GM23338 (cell line): ENCODE measurements around the gene LCOR. TPM values are rescaled to one million over a fixed set of nuclear protein-coding genes. Genes with fewer than 3 reads are reported as not detected.

Experiments used
- ATAC-seq: fragments of 200-7000 bp; cut with Tn5 transposase; 3 replicates; pipeline ENCODE4 v1.9.1; 2020
- DNase-seq: peaks from one replicate; pipeline ENCODE4 v3.0.0-alpha.2; 2015; ENCODE audit warnings: low spot score
- H2AFZ ChIP-seq: fragments of 200-600 bp; sonication (generic); 2 replicates; pipeline ENCODE4 v1.8.0; 2016; ENCODE audit warnings: antibody characterized with exemption, mild to moderate bottlenecking, moderate library complexity
- H3F3A ChIP-seq: fragments of 200-600 bp; sonication (generic); replicated peaks from 2 replicates; pipeline ENCODE4 v1.8.0; 2017; ENCODE audit warnings: antibody characterized with exemption, mixed run types, low read depth
- H3K27ac ChIP-seq: fragments of 200-600 bp; sonication (generic); 2 replicates; pipeline ENCODE4 v1.6.1; 2016; ENCODE audit warnings: low read depth
- H3K27me3 ChIP-seq: fragments of 200-600 bp; sonication (generic); 2 replicates; pipeline ENCODE4 v1.8.0; 2016; ENCODE audit warnings: mild to moderate bottlenecking, mixed run types, moderate library complexity; ENCODE audit not compliant: insufficient read depth
- H3K36me3 ChIP-seq: fragments of 200-600 bp; sonication (generic); 2 replicates; pipeline ENCODE4 v1.8.0; 2016; ENCODE audit warnings: mild to moderate bottlenecking; ENCODE audit not compliant: insufficient read depth
- H3K4me1 ChIP-seq: fragments of 200-600 bp; sonication (generic); 2 replicates; pipeline ENCODE4 v1.8.0; 2016; ENCODE audit warnings: mild to moderate bottlenecking, moderate library complexity; ENCODE audit not compliant: insufficient read depth
- H3K4me2 ChIP-seq: fragments of 200-600 bp; sonication (generic); 2 replicates; pipeline ENCODE4 v1.7.1; 2017; ENCODE audit warnings: mixed run types
- H3K4me3 ChIP-seq: fragments of 200-600 bp; sonication (generic); 2 replicates; pipeline ENCODE4 v1.6.1; 2016; ENCODE audit warnings: mixed run types
- H3K79me2 ChIP-seq: fragments of 200-600 bp; sonication (generic); replicated peaks from 2 replicates; pipeline ENCODE4 v1.8.0; 2017; ENCODE audit warnings: mild to moderate bottlenecking; ENCODE audit not compliant: insufficient read depth
- H3K9me2 ChIP-seq: fragments of 200-600 bp; sonication (generic); 2 replicates; pipeline ENCODE4 v1.8.0; 2017; ENCODE audit not compliant: insufficient read depth
- H4K20me1 ChIP-seq: fragments of 200-600 bp; sonication (generic); replicated peaks from 2 replicates; pipeline ENCODE4 v1.8.0; 2017; ENCODE audit warnings: mild to moderate bottlenecking; ENCODE audit not compliant: insufficient read depth
- H3K27ac Mint-ChIP-seq: 2 replicates; pipeline ENCODE4 v1.8.0; 2020; ENCODE audit warnings: inconsistent platforms, mild to moderate bottlenecking, moderate library complexity, mixed read lengths
- H3K27me3 Mint-ChIP-seq: 3 replicates; pipeline ENCODE4 v1.8.0; 2022; ENCODE audit warnings: low read depth, mild to moderate bottlenecking, moderate library complexity, mixed read lengths, inconsistent platforms; ENCODE audit not compliant: insufficient read depth, poor library complexity
- H3K36me3 Mint-ChIP-seq: 3 replicates; pipeline ENCODE4 v1.8.0; 2021; ENCODE audit warnings: low read depth, mild to moderate bottlenecking, inconsistent platforms, moderate library complexity, mixed read lengths
- H3K4me1 Mint-ChIP-seq: 3 replicates; pipeline ENCODE4 v1.8.0; 2020; ENCODE audit warnings: mild to moderate bottlenecking, inconsistent platforms, mixed read lengths
- H3K4me3 Mint-ChIP-seq: 3 replicates; pipeline ENCODE4 v1.8.0; 2021; ENCODE audit warnings: moderate library complexity, mild to moderate bottlenecking, inconsistent platforms, mixed read lengths
- H3K9me3 Mint-ChIP-seq: 3 replicates; pipeline ENCODE4 v1.8.0; 2020; ENCODE audit warnings: moderate library complexity, mild to moderate bottlenecking, inconsistent platforms, mixed read lengths
- ZNF331 ChIP-seq: fragments of 250-450 bp; sonication (Bioruptor Pico); IDR thresholded peaks from 2 replicates; pipeline ENCODE4 v1.5.0; 2020; ENCODE audit warnings: low read depth, mild to moderate bottlenecking, moderate library complexity
- ZNF462 ChIP-seq: fragments of 250-450 bp; sonication (Bioruptor Pico); IDR thresholded peaks from 2 replicates; pipeline ENCODE4 v1.5.0; 2020; ENCODE audit warnings: mild to moderate bottlenecking, moderate library complexity
- polyA plus RNA-seq: library from polyadenylated mRNA; unstranded; fragments of >200 nt; fragmentation: Nextera tagmentation; extraction: Ambion mirVana; gene quantifications from 2 replicates; pipeline ENCODE4 v1.2.1, GENCODE V29; 2016
- total RNA-seq: library from RNA; depleted of rRNA; stranded (reverse); fragments of >200 nt; shearing (Covaris generic); gene quantifications from 2 replicates; pipeline ENCODE4 v1.2.3, GENCODE V29; 2014

LCOR gene
- total and polyA plus RNA-seq, 2 experiments from 2014 or later: 6.9 to 14.9 TPM

DNA sequence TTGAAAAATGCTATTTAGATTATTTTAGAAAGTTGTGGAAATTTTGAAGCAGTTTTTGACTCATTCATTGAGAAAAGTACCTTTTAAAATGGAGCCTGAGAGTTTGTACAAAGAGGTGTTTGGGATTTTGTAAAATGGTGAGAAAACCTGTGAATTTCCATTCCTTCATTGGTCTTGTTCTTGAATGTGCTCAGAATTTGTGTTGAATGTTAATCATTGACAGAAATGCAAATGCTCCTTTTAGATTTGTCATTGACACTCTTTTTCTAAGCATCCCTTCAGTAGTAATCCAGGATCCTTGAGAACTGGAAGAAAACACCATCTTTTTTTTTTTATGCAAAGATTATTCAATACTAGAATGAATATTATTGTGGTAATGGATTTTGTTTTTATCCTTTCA, 74.8 kb downstream of the LCOR start:
- ATAC-seq: no peak
- peaks cover 5% of the 10 kb centered on the region; the same call in 1 of the 2 replicates for H4K20me1 ChIP-seq
- H3K27ac Mint-ChIP-seq: no peak overlapping the region

More for the DNA sequence above, 74.8 kb downstream of the LCOR start:
- peaks cover 46% of the 10 kb centered on the region for H3K4me1 Mint-ChIP-seq
- H3K27me3 Mint-ChIP-seq: peaks cover 5% of the 10 kb centered on the region
- H3K79me2 ChIP-seq: peaks cover 46% of the 10 kb centered on the region
- no peaks in the 10 kb centered on the region for H3K27me3 ChIP-seq
- H3F3A ChIP-seq: no peaks in the 10 kb centered on the region
- H3K9me2 ChIP-seq: no peaks in the 10 kb centered on the region
- no peaks in the 10 kb centered on the region for H3K9me3 Mint-ChIP-seq
- H3K4me1 ChIP-seq: peaks cover 16% of the 10 kb centered on the region; the same call in 1 of the 2 replicates
- no peak overlapping the region for H3K4me3 ChIP-seq
- H2AFZ ChIP-seq: no peak overlapping the region
- H3K36me3 Mint-ChIP-seq: peaks cover 10% of the 10 kb centered on the region; the same call in 1 of the 3 replicates
- DNase-seq: no peak
- TF ChIP-seq ZNF331 (CRISPR knock-in tag) (no peak), ZNF462 (CRISPR knock-in tag) (no peak)
- no peak overlapping the region for H3K4me3 Mint-ChIP-seq
- no peaks in the 10 kb centered on the region for H3K36me3 ChIP-seq
- H3K27ac ChIP-seq: no peak overlapping the region
- H3K4me2 ChIP-seq: 0 out of 2 replicates have a peak overlapping the region, but pooled peaks have one; percentile 13
